HEK293T (cell line): Measurements from ENCODE around the gene CYS1.

Experiments
- ARNT ChIP-seq: fragments of 450-650 bp; IDR thresholded peaks from 2 replicates; pipeline ENCODE4 v1.6.1; 2017; ENCODE audit warnings: mild to moderate bottlenecking
- BHLHE40 ChIP-seq: fragments of 450-650 bp; IDR thresholded peaks from 2 replicates; pipeline ENCODE4 v1.6.1; 2016; ENCODE audit warnings: mild to moderate bottlenecking, moderate library complexity, borderline replicate concordance
- ELF4 ChIP-seq: fragments of 450-650 bp; IDR thresholded peaks from 2 replicates; pipeline ENCODE4 v1.6.1; 2017; ENCODE audit warnings: antibody characterized with exemption
- FOXA1 ChIP-seq: fragments of 450-650 bp; IDR thresholded peaks from 2 replicates; pipeline ENCODE4 v1.6.1; 2016; ENCODE audit warnings: mild to moderate bottlenecking
- FOXM1 ChIP-seq: fragments of 450-650 bp; IDR thresholded peaks from 2 replicates; pipeline ENCODE4 v1.6.1; 2017; ENCODE audit warnings: mild to moderate bottlenecking, borderline replicate concordance
- LEF1 ChIP-seq: fragments of 450-650 bp; IDR thresholded peaks from 2 replicates; pipeline ENCODE4 v1.6.1; 2017; ENCODE audit warnings: mild to moderate bottlenecking, borderline replicate concordance
- NFRKB ChIP-seq: fragments of 450-650 bp; IDR thresholded peaks from 2 replicates; pipeline ENCODE4 v1.6.1; 2016; ENCODE audit warnings: mild to moderate bottlenecking, moderate library complexity
- SP1 ChIP-seq: fragments of 450-650 bp; IDR thresholded peaks from 2 replicates; pipeline ENCODE4 v1.6.1; 2017
- SUZ12 ChIP-seq: fragments of 450-650 bp; IDR thresholded peaks from 2 replicates; pipeline ENCODE4 v1.6.1; 2016; ENCODE audit warnings: mild to moderate bottlenecking
- TF ChIP-seq, protein P1 (sequence below): fragments of 450-650 bp; IDR thresholded peaks from 2 replicates; pipeline ENCODE4 v1.6.1; 2016

DNA sequence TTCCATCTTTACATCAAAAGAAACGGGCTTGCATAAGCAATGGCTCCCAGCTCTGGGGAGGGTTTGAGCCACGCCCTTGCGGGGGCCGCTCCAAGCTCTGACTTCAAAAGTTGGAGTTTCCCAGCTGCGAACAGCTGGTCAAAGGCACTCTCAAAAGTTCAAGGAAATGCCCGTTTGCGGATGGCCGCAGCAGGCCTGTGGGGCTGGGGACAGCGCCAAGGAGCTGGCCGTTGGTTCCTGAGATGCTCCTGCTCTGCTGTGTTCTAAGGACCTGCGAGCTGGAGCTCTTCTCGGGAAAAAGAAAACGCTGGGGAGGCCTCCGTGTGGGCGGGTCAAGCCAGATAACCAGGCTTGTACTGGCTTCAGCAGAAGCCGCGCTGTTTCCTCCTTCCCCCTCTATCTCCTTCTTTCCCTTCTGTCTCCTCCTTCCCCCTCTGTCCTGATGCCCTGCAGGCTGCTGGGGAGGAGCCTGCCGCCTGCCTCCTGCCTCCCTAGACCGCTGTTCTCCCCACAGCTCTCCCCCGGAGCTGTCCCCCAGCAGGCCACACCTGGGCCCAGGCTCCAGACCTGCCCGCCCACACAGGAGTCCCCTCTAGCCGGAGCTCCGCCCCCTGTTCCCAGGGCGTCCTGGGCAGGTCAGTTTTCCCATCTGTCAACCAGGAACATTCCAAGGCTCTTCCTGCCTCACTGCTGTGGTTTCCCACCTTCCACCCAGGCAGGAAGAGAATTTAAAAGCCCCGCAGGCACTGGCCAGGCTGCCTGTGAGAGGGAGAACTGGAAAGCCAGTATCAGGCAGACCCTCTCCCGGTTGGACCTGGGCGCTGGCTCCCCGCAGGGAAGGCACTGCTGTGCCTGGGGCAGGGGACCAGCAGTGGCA is 22.7 kb downstream of the CYS1 start:
- TF ChIP-seq NFRKB (no peak), SP1 (no peak), FOXM1 (no peak), ELF4 (no peak), BHLHE40 (no peak), SUZ12 (no peak), FOXA1 (no peak), ARNT (no peak), LEF1 (no peak)
- TF ChIP-seq, protein P1, sequence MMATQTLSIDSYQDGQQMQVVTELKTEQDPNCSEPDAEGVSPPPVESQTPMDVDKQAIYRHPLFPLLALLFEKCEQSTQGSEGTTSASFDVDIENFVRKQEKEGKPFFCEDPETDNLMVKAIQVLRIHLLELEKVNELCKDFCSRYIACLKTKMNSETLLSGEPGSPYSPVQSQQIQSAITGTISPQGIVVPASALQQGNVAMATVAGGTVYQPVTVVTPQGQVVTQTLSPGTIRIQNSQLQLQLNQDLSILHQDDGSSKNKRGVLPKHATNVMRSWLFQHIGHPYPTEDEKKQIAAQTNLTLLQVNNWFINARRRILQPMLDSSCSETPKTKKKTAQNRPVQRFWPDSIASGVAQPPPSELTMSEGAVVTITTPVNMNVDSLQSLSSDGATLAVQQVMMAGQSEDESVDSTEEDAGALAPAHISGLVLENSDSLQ = no peak
